ENCODE data around the gene IL19. TPM values are rescaled to one million over a fixed set of nuclear protein-coding genes. Genes with fewer than 3 reads are reported as not detected.

IL19 gene
- total RNA-seq, 4 donors from 2014 or later = not detected

- Histone ChIP-seq H3K36me3 (no peaks in the 10 kb centered on the region), H3K4me1 (no peaks in the 10 kb centered on the region), H3K27ac (no peak overlapping the region), H3K9me3 (no peaks in the 10 kb centered on the region), H3K4me3 (no peak overlapping the region), H3K27me3 (peaks cover 0 to 7% (median 0%) of the 10 kb centered on the region in 3 donors)
- in situ Hi-C loops (cut with MboI; ENCODE audit: low sequenced_read_pairs in 4 of 4) (no loop called here), intact Hi-C loops (cut with DNase I; ENCODE audit: low total_unique reads) (no loop called here)
- DNase-seq = no peak
- TF ChIP-seq CTCF (IDR thresholded peaks at IDR 0.05 in 4 of 5, conservative IDR thresholded peaks at IDR 0.05 in 1 of 5) = no peak
- TF ChIP-seq POLR2A (IDR thresholded peaks at IDR 0.05) = no peak
- no peak for ATAC-seq
Observed at GRCh38 chr1:206836111-206836510, 65.5 kb downstream of the IL19 start.

- Histone ChIP-seq H3K36me3 (no peaks in the 10 kb centered on the region), H3K9me3 (no peaks in the 10 kb centered on the region), H3K4me3 (no peak overlapping the region), H3K4me1 (no peaks in the 10 kb centered on the region), H3K27ac (no peak overlapping the region), H3K27me3 (peaks cover 0 to 7% (median 0%) of the 10 kb centered on the region in 3 donors)
- DNase-seq (no peak), ATAC-seq (no peak)
- in situ Hi-C loops (cut with MboI; ENCODE audit: low sequenced_read_pairs in 4 of 4) = no loop called here
- intact Hi-C loops (cut with DNase I; ENCODE audit: low total_unique reads) = no loop called here
- TF ChIP-seq CTCF (IDR thresholded peaks at IDR 0.05 in 4 of 5, conservative IDR thresholded peaks at IDR 0.05 in 1 of 5) = no peak
- TF ChIP-seq POLR2A (IDR thresholded peaks at IDR 0.05) = no peak
Observed at GRCh38 chr1:206839006-206839560, 68.5 kb downstream of the IL19 start.

- Histone ChIP-seq H3K4me1 (no peaks in the 10 kb centered on the region), H3K27ac (no peak overlapping the region), H3K36me3 (no peaks in the 10 kb centered on the region), H3K27me3 (peaks cover 0 to 2% (median 0%) of the 10 kb centered on the region in 3 donors), H3K9me3 (no peaks in the 10 kb centered on the region), H3K4me3 (no peak overlapping the region)
- no peak for TF ChIP-seq CTCF (IDR thresholded peaks at IDR 0.05 in 4 of 5, conservative IDR thresholded peaks at IDR 0.05 in 1 of 5)
- no peak for TF ChIP-seq POLR2A (IDR thresholded peaks at IDR 0.05)
- intact Hi-C loops (cut with DNase I; ENCODE audit: low total_unique reads) = no loop called here
- ATAC-seq (no peak), DNase-seq (no peak)
- in situ Hi-C loops (cut with MboI; ENCODE audit: low sequenced_read_pairs in 4 of 4) = no loop called here
Observed at GRCh38 chr1:206839857-206840256, 69.3 kb downstream of the IL19 start.

- no peaks in the 10 kb centered on the region for H3K9me3 ChIP-seq
- H3K4me3 ChIP-seq = no peak overlapping the region
- no peak for DNase-seq
- no peak for ATAC-seq
- TF ChIP-seq CTCF (IDR thresholded peaks at IDR 0.05 in 4 of 5, conservative IDR thresholded peaks at IDR 0.05 in 1 of 5) (no peak), POLR2A (IDR thresholded peaks at IDR 0.05) (no peak)
- intact Hi-C loops (cut with DNase I; ENCODE audit: low total_unique reads) (no loop called here), in situ Hi-C loops (cut with MboI; ENCODE audit: low sequenced_read_pairs in 4 of 4) (no loop called here)
- H3K4me1 ChIP-seq = no peaks in the 10 kb centered on the region
- no peak overlapping the region for H3K27ac ChIP-seq
- no peaks in the 10 kb centered on the region for H3K36me3 ChIP-seq
- H3K27me3 ChIP-seq = no peaks in the 10 kb centered on the region
Observed at GRCh38 chr1:206841609-206842323, 71.2 kb downstream of the IL19 start.
